GM23338 (cell line): Measurements from ENCODE around the gene RAB11B.
"Not testable (repeated sequence)": the region's sequence is repeated elsewhere in the genome, so short reads cannot be mapped to it uniquely, and the experiment has no call there.

ENCODE experiments used
- CREB1 ChIP-seq: fragments of 250-450 bp; sonication (Bioruptor Pico); IDR thresholded peaks from 2 replicates; pipeline ENCODE4 v1.5.0; 2020; ENCODE audit warnings: low read depth, mild to moderate bottlenecking, moderate library complexity
- EZH2 ChIP-seq: fragments of 200-600 bp; sonication (generic); IDR thresholded peaks from one replicate; pipeline ENCODE4 v1.8.0; 2017; ENCODE audit warnings: antibody characterized with exemption, mild to moderate bottlenecking, low read depth; ENCODE audit not compliant: unreplicated experiment
- EZH2phosphoT487 ChIP-seq: fragments of 200-600 bp; sonication (generic); IDR thresholded peaks from one replicate; pipeline ENCODE4 v1.8.1; 2018; ENCODE audit warnings: antibody characterized with exemption; ENCODE audit not compliant: unreplicated experiment
- POLR2AphosphoS5 ChIP-seq: IDR thresholded peaks from 2 replicates; pipeline ENCODE4 v1.6.1; 2016; ENCODE audit warnings: antibody characterized with exemption, low read depth
- ZNF114 ChIP-seq: fragments of 250-450 bp; sonication (Bioruptor Pico); IDR thresholded peaks from 2 replicates; pipeline ENCODE4 v1.5.0; 2020; ENCODE audit warnings: mild to moderate bottlenecking, moderate library complexity
- TF ChIP-seq, protein P1 (sequence below), 2 experiments: fragments of 200-600 bp in 1 of 2; sonication (generic) in 1 of 2; conservative IDR thresholded peaks; 2 replicates each; pipeline versions ENCODE4 v1.5.1 to v1.6.1; 2016 to 2017; ENCODE audit warnings: antibody characterized with exemption in 2 of 2, low read depth in 2 of 2, mild to moderate bottlenecking in 2 of 2, moderate library complexity in 1 of 2
- TF ChIP-seq, protein P2 (sequence below): IDR thresholded peaks from one replicate; pipeline ENCODE4 v1.6.1; 2018; ENCODE audit warnings: antibody characterized with exemption; ENCODE audit not compliant: unreplicated experiment

DNA sequence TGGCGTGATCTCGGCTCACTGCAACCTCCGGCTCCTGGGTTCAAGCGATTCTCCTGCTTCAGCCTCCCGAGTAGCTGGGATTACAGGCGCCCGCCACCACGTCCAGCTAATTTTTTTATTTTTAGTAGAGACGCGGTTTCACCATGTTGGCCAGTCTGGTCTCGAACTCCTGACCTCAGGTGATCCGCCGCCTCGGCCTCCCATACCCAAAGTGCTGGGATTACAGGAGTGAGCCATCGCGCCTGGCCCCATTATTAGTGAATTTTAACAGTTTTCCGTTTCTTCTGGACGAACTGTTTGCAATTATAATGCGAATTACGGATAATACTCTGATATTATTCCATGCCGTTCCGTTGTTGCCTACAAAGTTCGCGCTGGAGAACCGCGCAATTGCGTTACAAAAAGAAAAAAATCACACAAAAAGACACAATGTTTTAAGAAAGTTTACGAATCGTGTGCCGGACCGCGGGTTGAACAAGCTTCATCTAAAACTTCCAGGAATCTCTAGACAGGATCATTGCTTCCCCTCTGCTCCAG, 54.0 kb downstream of the RAB11B start:
- not testable (repeated sequence) for TF ChIP-seq EZH2phosphoT487; POLR2AphosphoS5; EZH2; CREB1 (CRISPR knock-in tag); ZNF114
- TF ChIP-seq, protein P1, sequence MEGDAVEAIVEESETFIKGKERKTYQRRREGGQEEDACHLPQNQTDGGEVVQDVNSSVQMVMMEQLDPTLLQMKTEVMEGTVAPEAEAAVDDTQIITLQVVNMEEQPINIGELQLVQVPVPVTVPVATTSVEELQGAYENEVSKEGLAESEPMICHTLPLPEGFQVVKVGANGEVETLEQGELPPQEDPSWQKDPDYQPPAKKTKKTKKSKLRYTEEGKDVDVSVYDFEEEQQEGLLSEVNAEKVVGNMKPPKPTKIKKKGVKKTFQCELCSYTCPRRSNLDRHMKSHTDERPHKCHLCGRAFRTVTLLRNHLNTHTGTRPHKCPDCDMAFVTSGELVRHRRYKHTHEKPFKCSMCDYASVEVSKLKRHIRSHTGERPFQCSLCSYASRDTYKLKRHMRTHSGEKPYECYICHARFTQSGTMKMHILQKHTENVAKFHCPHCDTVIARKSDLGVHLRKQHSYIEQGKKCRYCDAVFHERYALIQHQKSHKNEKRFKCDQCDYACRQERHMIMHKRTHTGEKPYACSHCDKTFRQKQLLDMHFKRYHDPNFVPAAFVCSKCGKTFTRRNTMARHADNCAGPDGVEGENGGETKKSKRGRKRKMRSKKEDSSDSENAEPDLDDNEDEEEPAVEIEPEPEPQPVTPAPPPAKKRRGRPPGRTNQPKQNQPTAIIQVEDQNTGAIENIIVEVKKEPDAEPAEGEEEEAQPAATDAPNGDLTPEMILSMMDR (conservative IDR thresholded peaks at IDR 0.05; ENCODE audit: low read depth in 2 of 2): not testable (repeated sequence)
- TF ChIP-seq, protein P2, sequence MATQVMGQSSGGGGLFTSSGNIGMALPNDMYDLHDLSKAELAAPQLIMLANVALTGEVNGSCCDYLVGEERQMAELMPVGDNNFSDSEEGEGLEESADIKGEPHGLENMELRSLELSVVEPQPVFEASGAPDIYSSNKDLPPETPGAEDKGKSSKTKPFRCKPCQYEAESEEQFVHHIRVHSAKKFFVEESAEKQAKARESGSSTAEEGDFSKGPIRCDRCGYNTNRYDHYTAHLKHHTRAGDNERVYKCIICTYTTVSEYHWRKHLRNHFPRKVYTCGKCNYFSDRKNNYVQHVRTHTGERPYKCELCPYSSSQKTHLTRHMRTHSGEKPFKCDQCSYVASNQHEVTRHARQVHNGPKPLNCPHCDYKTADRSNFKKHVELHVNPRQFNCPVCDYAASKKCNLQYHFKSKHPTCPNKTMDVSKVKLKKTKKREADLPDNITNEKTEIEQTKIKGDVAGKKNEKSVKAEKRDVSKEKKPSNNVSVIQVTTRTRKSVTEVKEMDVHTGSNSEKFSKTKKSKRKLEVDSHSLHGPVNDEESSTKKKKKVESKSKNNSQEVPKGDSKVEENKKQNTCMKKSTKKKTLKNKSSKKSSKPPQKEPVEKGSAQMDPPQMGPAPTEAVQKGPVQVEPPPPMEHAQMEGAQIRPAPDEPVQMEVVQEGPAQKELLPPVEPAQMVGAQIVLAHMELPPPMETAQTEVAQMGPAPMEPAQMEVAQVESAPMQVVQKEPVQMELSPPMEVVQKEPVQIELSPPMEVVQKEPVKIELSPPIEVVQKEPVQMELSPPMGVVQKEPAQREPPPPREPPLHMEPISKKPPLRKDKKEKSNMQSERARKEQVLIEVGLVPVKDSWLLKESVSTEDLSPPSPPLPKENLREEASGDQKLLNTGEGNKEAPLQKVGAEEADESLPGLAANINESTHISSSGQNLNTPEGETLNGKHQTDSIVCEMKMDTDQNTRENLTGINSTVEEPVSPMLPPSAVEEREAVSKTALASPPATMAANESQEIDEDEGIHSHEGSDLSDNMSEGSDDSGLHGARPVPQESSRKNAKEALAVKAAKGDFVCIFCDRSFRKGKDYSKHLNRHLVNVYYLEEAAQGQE: not testable (repeated sequence)
